Measurements from ENCODE around the gene MTSS2.
A peak's percentile ranks its signal among the peaks of the same experiment; 100 is the strongest.
"Not testable (repeated sequence)": the region's sequence is repeated elsewhere in the genome, so short reads cannot be mapped to it uniquely, and the experiment has no call there.

Gene MTSS2

GRCh38 chr16:70644763-70645597 is 40.9 kb downstream of the MTSS2 start (continued):
- TF ChIP-seq POU6F1 (CRISPR knock-in tag; IDR thresholded peaks at IDR 0.05; ENCODE audit: borderline replicate concordance, low read depth) (no peak), ZNF565 (CRISPR knock-in tag; conservative IDR thresholded peaks at IDR 0.05; ENCODE audit: low read depth) (no peak), ZFP30 (CRISPR knock-in tag; IDR thresholded peaks at IDR 0.05) (no peak), ARNTL (CRISPR knock-in tag; IDR thresholded peaks at IDR 0.05; ENCODE audit: borderline replicate concordance, low read depth) (no peak), OSR1 (CRISPR knock-in tag; IDR thresholded peaks at IDR 0.05) (no peak), TOX (CRISPR knock-in tag; IDR thresholded peaks at IDR 0.05; ENCODE audit: borderline replicate concordance) (no peak), ZC3H10 (CRISPR knock-in tag; IDR thresholded peaks at IDR 0.05) (no peak)
- TF ChIP-seq, protein P1, sequence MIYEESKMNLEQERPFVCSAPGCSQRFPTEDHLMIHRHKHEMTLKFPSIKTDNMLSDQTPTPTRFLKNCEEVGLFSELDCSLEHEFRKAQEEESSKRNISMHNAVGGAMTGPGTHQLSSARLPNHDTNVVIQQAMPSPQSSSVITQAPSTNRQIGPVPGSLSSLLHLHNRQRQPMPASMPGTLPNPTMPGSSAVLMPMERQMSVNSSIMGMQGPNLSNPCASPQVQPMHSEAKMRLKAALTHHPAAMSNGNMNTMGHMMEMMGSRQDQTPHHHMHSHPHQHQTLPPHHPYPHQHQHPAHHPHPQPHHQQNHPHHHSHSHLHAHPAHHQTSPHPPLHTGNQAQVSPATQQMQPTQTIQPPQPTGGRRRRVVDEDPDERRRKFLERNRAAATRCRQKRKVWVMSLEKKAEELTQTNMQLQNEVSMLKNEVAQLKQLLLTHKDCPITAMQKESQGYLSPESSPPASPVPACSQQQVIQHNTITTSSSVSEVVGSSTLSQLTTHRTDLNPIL (CRISPR knock-in tag; IDR thresholded peaks at IDR 0.05; ENCODE audit: low read depth): no peak

DNA sequence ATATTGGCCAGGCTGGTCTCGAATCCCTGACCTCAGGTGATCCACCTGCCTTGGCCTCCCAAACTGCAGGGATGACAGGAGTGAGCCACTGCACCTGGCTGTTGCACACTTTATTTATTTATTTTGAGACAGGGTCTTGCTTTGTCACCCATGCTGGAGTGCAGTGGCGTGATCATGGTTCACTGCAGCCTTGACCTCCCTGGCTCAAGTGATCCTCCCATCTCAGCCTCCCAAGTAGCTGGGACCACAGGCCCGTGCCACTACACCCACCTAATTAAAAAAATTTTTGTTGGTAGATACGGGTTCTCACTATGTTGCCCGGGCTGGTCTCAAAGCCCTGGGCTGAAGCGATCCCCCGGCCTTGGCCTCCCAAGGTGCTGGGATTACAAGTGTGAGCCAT is 42.6 kb downstream of the MTSS2 start:
- ATAC-seq: not testable (repeated sequence)

DNA sequence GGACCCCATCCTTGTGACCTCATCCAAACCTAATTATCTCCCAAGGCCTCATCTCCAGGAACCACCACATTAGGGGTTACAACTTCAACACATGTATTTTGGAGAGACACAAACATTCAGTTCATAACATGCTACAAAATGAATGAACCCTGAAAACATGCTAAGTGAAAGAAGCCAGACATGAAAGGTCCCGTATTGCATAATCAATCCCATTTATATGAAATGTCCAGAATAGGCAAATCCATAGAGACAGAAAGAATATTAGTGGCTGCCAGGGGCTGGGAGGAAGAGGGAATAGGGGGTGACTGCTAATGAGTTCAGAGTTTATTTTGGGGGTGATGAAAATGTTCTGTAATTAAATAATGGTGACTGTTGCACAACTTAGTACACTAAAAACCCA is 43.2 kb downstream of the MTSS2 start:
- TF ChIP-seq ZNF8 (CRISPR knock-in tag; IDR thresholded peaks at IDR 0.05): no peak
- no peak for ATAC-seq

GRCh38 chr16:70638814-70639792 is 46.8 kb downstream of the MTSS2 start:
- ATAC-seq: peak; percentile 86
- TF ChIP-seq TCF4 (CRISPR knock-in tag; IDR thresholded peaks at IDR 0.05; ENCODE audit: borderline replicate concordance): peak; percentile 38; the same call in 1 of the 2 replicates
- TF ChIP-seq TSHZ2 (CRISPR knock-in tag; IDR thresholded peaks at IDR 0.05): peak; percentile 69; the same call in 1 of the 2 replicates
- peak; percentile 77 for TF ChIP-seq ISL1 (CRISPR knock-in tag; IDR thresholded peaks at IDR 0.05)
- TF ChIP-seq, protein P1 (CRISPR knock-in tag; IDR thresholded peaks at IDR 0.05; ENCODE audit: low read depth): no peak

Data from SK-N-SH treated with all-trans-retinoic acid at 6 μM for 48 hours (cell line).